ENCODE data around the gene CASK.

GRCh38 chrX:41473936-41474725 is 449.2 kb downstream of the CASK start:
- TF ChIP-seq CTCF (IDR thresholded peaks at IDR 0.05; ENCODE audit: low read length): no peak
- no peak for TF ChIP-seq EZH2 (optimal IDR thresholded peaks at IDR 0.05; ENCODE audit: low read depth, low read length)
